K562 (cell line): ENCODE results near the gene ENTR1. TPM values are rescaled to one million over a fixed set of nuclear protein-coding genes. Genes with fewer than 3 reads are reported as not detected.

ENCODE experiments used
- ATAC-seq: fragments of 200-7000 bp; cut with Tn5 transposase; 3 replicates; pipeline ENCODE4 v1.9.1; 2020; ENCODE audit warnings: moderate library complexity
- BruUV-seq: library from RNA; stranded (reverse); fragments of 400-500 nt; replicated peaks from 2 replicates; lab custom pipeline; 2021; lab: Mats Ljungman, UMichigan
- CTCF ChIA-PET: fragments of 300-600 bp; formaldehyde crosslinking; extraction: SDS; loops from one replicate; lab custom pipeline; 2021; ENCODE audit warnings: low intra/inter-chr PET ratio; lab: Yijun Ruan, JAX
- POLR2A ChIA-PET: fragments of 300-600, 350-650 bp; sonication (Branson Sonifier 250); formaldehyde crosslinking; extraction: SDS; loops from one replicate; lab custom pipeline; 2021; ENCODE audit warnings: antibody characterized with exemption, inconsistent platforms; lab: Yijun Ruan, JAX
- DNase-seq, 4 experiments: peaks; one replicate each; pipeline versions ENCODE4 v3.0.0 to v3.0.0-alpha.2; 2011 to 2018; ENCODE audit warnings: low spot score in 3 of 4, mixed read lengths in 3 of 4; ENCODE audit errors: extremely low read depth in 1 of 4
- FAIRE-seq: peaks from 2 replicates; lab custom pipeline; 2011; peaks lifted over from hg19 to GRCh38; lab: Jason Lieb, UNC
- H2AFZ ChIP-seq: 2 replicates; pipeline ENCODE4 v1.6.0; 2011; ENCODE audit warnings: low read depth, low read length, control low read depth, inconsistent platforms
- H3K27ac ChIP-seq: fragments of 200-600 bp; 3 replicates; pipeline ENCODE4 v1.8.0; 2011; ENCODE audit warnings: low read depth, mild to moderate bottlenecking, control low read depth, inconsistent platforms, low read length, moderate library complexity, mixed read lengths; ENCODE audit errors: extremely low read depth
- H3K27me3 ChIP-seq, 2 experiments: fragments of 300-600 bp in 1 of 2; 2 replicates in 1 of 2; 3 replicates in 1 of 2; pipeline versions ENCODE4 v1.6.0 to v1.8.0; 2011; ENCODE audit warnings: inconsistent platforms in 2 of 2, low read length in 2 of 2, mild to moderate bottlenecking in 1 of 2, mixed read lengths in 1 of 2, moderate library complexity in 1 of 2; ENCODE audit not compliant: control insufficient read depth in 2 of 2, insufficient read depth in 2 of 2
- H3K36me3 ChIP-seq: fragments of 300-600 bp; 3 replicates; pipeline ENCODE4 v1.8.0; 2011; ENCODE audit warnings: mild to moderate bottlenecking, low read length, inconsistent platforms; ENCODE audit not compliant: control insufficient read depth, insufficient read depth
- H3K4me1 ChIP-seq, 2 experiments: fragments of 200-600 bp in 1 of 2; replicated peaks in 1 of 2; 2 replicates in 1 of 2; 3 replicates in 1 of 2; pipeline versions ENCODE4 v1.5.1 to v1.8.0; 2011; ENCODE audit warnings: inconsistent platforms in 2 of 2, low read length in 2 of 2, mild to moderate bottlenecking in 1 of 2, mixed read lengths in 1 of 2, moderate library complexity in 1 of 2; ENCODE audit not compliant: control insufficient read depth in 2 of 2, insufficient read depth in 2 of 2
- H3K4me2 ChIP-seq: 2 replicates; pipeline ENCODE4 v1.6.1; 2011; ENCODE audit warnings: low read length, control low read depth, inconsistent platforms, mixed read lengths; ENCODE audit not compliant: insufficient read depth
- H3K4me3 ChIP-seq: fragments of 200-600 bp; sonication (generic), shearing (Covaris generic); 2 replicates; pipeline ENCODE4 v1.5.1; 2016; ENCODE audit warnings: control low read depth, inconsistent platforms
- H3K79me2 ChIP-seq: fragments of 200-600 bp; 3 replicates; pipeline ENCODE4 v1.8.0; 2011; ENCODE audit warnings: low read length, inconsistent platforms; ENCODE audit not compliant: control insufficient read depth, insufficient read depth
- H3K9ac ChIP-seq, 2 experiments: 2 replicates each; pipeline versions ENCODE4 v1.6.0 to v1.6.1; 2011; ENCODE audit warnings: low read depth in 2 of 2, low read length in 2 of 2, control low read depth in 1 of 2, inconsistent platforms in 1 of 2, mild to moderate bottlenecking in 1 of 2, mixed read lengths in 1 of 2; ENCODE audit not compliant: insufficient read depth in 1 of 2
- H3K9me1 ChIP-seq: one replicate; pipeline ENCODE4 v1.6.0; 2011; ENCODE audit warnings: inconsistent platforms, mild to moderate bottlenecking, low read length, moderate library complexity; ENCODE audit not compliant: control insufficient read depth, insufficient read depth
- H3K9me3 ChIP-seq: replicated peaks from 2 replicates; pipeline ENCODE4 v1.5.1; 2011; ENCODE audit warnings: low read depth, low read length, inconsistent platforms; ENCODE audit not compliant: control insufficient read depth, insufficient read depth
- H4K20me1 ChIP-seq: replicated peaks from 2 replicates; pipeline ENCODE4 v1.6.1; 2011; ENCODE audit warnings: low read length, inconsistent platforms, mixed read lengths; ENCODE audit not compliant: control insufficient read depth, insufficient read depth
- POLR2G ChIP-seq: fragments of 200-400 bp; formaldehyde crosslinking; IDR thresholded peaks from 2 replicates; pipeline ENCODE4 v1.6.1; 2017; ENCODE audit warnings: low read depth, mild to moderate bottlenecking, antibody characterized with exemption, low read length, moderate library complexity
- RB1 ChIP-seq: fragments of 450-650 bp; IDR thresholded peaks from 2 replicates; pipeline ENCODE4 v1.6.1; 2017; ENCODE audit warnings: low read depth, mild to moderate bottlenecking
- RBFOX2 ChIP-seq: fragments of 200-400 bp; formaldehyde crosslinking; IDR thresholded peaks from 2 replicates; pipeline ENCODE4 v1.6.1; 2017; ENCODE audit warnings: low read depth, mild to moderate bottlenecking, low read length, moderate library complexity
- WGBS: fragments of 100-300 bp; shearing (Covaris generic); methylation state at CpG from one replicate; pipeline ENCODE4 v1.1.6; 2016; ENCODE audit warnings: low coverage, mixed read lengths; ENCODE audit not compliant: insufficient coverage; ENCODE audit errors: missing lambda C conversion rate; 5-methylcytosine and 5-hydroxymethylcytosine counted together
- in situ Hi-C: fragments of 300-500 bp; cut with MboI; formaldehyde crosslinking; loops from 4 replicates; pipeline ENCODE4 v1.15.0; 2018; ENCODE audit warnings: inconsistent platforms, mixed read lengths
- intact Hi-C: fragments of 100-400 bp; cut with micrococcal nuclease; formaldehyde crosslinking; loops from 2 replicates; pipeline ENCODE4 v1.14.2; 2022
- polyA plus RNA-seq, 8 experiments: library from polyadenylated mRNA; depleted of rRNA in 4 of 8; stranded (reverse) in 5 of 8; unstranded in 3 of 8; fragments of >200 nt; fragmentation: Nextera tagmentation in 2 of 8; fragmentation: Illumina TruSeq in 1 of 8; extraction: Ambion mirVana in 2 of 8; extraction: Trizol in 1 of 8; gene quantifications; 2 replicates each; pipeline versions ENCODE4 v1.2.1 to v1.2.3, GENCODE V29; 2011 to 2014; ENCODE audit warnings: inconsistent platforms in 1 of 8, missing spikeins in 1 of 8
- total RNA-seq, 7 experiments: library from RNA; depleted of rRNA in 6 of 7; stranded (reverse); fragments of >200 nt in 6 of 7; fragmentation: Illumina TruSeq in 2 of 7; extraction: Trizol in 2 of 7; gene quantifications; 2 replicates each; pipeline versions ENCODE4 v1.2.1 to v1.2.3, GENCODE V29; 2011 to 2021; ENCODE audit warnings: low replicate concordance in 1 of 7
- TF ChIP-seq, protein P1 (sequence below): IDR thresholded peaks from 2 replicates; pipeline ENCODE4 v1.6.1; 2014; ENCODE audit warnings: antibody characterized with exemption

Gene ENTR1
- total and polyA plus RNA-seq, 9 of the 15 experiments (the other 6 are each of a cell fraction or from before 2014, with no cell fraction given) = 6.7 to 106 (median 72.6) TPM

DNA sequence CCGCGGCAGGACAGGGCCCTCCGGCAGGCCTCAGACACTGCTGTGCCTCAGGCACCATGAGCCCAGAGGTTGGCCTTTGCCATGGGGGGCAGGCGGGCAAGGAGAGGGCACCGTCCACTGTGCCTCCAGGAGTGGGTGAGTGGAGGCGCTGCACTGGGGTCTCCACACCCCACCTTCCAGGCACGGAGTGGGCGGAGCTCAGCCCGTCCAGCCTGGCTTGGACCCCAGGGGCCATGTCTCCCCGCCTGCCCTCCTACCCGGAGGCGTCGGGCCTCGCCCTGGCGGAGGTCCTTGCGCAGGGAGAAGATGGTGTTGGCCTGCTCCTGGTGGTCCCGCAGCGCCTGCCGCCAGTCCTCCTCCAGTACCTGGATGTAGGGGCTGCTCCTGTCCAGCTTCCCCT, 40.4 kb downstream of the ENTR1 start:
- no peak overlapping the region for H3K4me2 ChIP-seq
- CTCF ChIA-PET = no interaction called here

GRCh38 chr9:136368190-136368589, 42.2 kb downstream of the ENTR1 start:
- H3K27ac ChIP-seq = no peak overlapping the region
- H3K4me1 ChIP-seq = peaks cover 11 to 90% of the 10 kb centered on the region in 2 experiments; a peak in 4 of 5 replicates
- 92% methylated on average over 17 of the region's 18 CpGs for WGBS
- ChIA-PET POLR2A (interaction anchor here (0.6 to 1.2 kb wide), 2 partner anchors 10 to 200 kb away, joined by 3 to 4 read pairs; no protein-coding TSS in a partner anchor), CTCF (no interaction called here)
- H3K4me2 ChIP-seq = no peak overlapping the region
- H3K9ac ChIP-seq = peak overlapping the region in 1 of 2 experiments; percentile 68; a peak in 2 of 4 replicates
- H3K79me2 ChIP-seq = peaks cover 16% of the 10 kb centered on the region
- no peaks in the 10 kb centered on the region for H3K27me3 ChIP-seq
- no TSS peak for BruUV-seq
- intact Hi-C loops (no loop called here), in situ Hi-C loops (no loop called here)
- ATAC-seq (no peak), DNase-seq (no peak), FAIRE-seq (no peak)
- H2AFZ ChIP-seq = no peak overlapping the region
- TF ChIP-seq, protein P1, sequence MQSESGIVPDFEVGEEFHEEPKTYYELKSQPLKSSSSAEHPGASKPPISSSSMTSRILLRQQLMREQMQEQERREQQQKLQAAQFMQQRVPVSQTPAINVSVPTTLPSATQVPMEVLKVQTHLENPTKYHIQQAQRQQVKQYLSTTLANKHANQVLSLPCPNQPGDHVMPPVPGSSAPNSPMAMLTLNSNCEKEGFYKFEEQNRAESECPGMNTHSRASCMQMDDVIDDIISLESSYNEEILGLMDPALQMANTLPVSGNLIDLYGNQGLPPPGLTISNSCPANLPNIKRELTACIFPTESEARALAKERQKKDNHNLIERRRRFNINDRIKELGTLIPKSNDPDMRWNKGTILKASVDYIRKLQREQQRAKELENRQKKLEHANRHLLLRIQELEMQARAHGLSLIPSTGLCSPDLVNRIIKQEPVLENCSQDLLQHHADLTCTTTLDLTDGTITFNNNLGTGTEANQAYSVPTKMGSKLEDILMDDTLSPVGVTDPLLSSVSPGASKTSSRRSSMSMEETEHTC = no peak
- TF ChIP-seq POLR2G (0 out of 2 replicates have a peak, but pooled peaks have one; percentile 13), RBFOX2 (peak; percentile 16; the same call in 1 of the 2 replicates)
- H4K20me1 ChIP-seq = no peaks in the 10 kb centered on the region
- H3K9me1 ChIP-seq = no peaks in the 10 kb centered on the region
- H3K36me3 ChIP-seq = peaks cover 63% of the 10 kb centered on the region; the same call in 2 of the 3 replicates
- H3K9me3 ChIP-seq = no peaks in the 10 kb centered on the region
- no peak overlapping the region for H3K4me3 ChIP-seq

More for the DNA sequence above, 40.4 kb downstream of the ENTR1 start:
- Histone ChIP-seq H3K9me1 (no peaks in the 10 kb centered on the region), H3K4me3 (no peak overlapping the region), H3K27ac (no peak overlapping the region), H3K9ac (peak overlapping the region in 1 of 2 experiments; percentile 2; a peak in 1 of 4 replicates), H3K9me3 (no peaks in the 10 kb centered on the region), H3K79me2 (peaks cover 24% of the 10 kb centered on the region), H2AFZ (no peak overlapping the region), H4K20me1 (no peaks in the 10 kb centered on the region), H3K27me3 (no peaks in the 10 kb centered on the region), H3K36me3 (peaks cover 68% of the 10 kb centered on the region; the same call in 2 of the 3 replicates), H3K4me1 (peaks cover 9 to 89% of the 10 kb centered on the region in 2 experiments; a peak in 4 of 5 replicates)
- in situ Hi-C loops = no loop called here
- POLR2A ChIA-PET = interaction anchor here (0.8 kb wide), 1 partner anchor 31 kb away, joined by 4 read pairs; no protein-coding TSS in a partner anchor
- no peak for DNase-seq
- WGBS = 92% methylated on average over 13 of the region's 19 CpGs
- TF ChIP-seq RB1 (no peak), RBFOX2 (0 out of 2 replicates have a peak, but pooled peaks have one; percentile 49)
- intact Hi-C loops = no loop called here
- FAIRE-seq = no peak
- BruUV-seq = no TSS peak
- ATAC-seq = no peak
